K562 (cell line): ENCODE results near the gene PRDM11. TPM values are rescaled to one million over a fixed set of nuclear protein-coding genes. Genes with fewer than 3 reads are reported as not detected.

ENCODE experiments used
- ATAC-seq: fragments of 200-7000 bp; cut with Tn5 transposase; 3 replicates; pipeline ENCODE4 v1.9.1; 2020; ENCODE audit warnings: moderate library complexity
- BruUV-seq: library from RNA; stranded (reverse); fragments of 400-500 nt; replicated peaks from 2 replicates; lab custom pipeline; 2021; lab: Mats Ljungman, UMichigan
- CTCF ChIA-PET: fragments of 300-600 bp; formaldehyde crosslinking; extraction: SDS; loops from one replicate; lab custom pipeline; 2021; ENCODE audit warnings: low intra/inter-chr PET ratio; lab: Yijun Ruan, JAX
- POLR2A ChIA-PET: fragments of 300-600, 350-650 bp; sonication (Branson Sonifier 250); formaldehyde crosslinking; extraction: SDS; loops from one replicate; lab custom pipeline; 2021; ENCODE audit warnings: antibody characterized with exemption, inconsistent platforms; lab: Yijun Ruan, JAX
- DNase-seq, 4 experiments: peaks; one replicate each; pipeline versions ENCODE4 v3.0.0 to v3.0.0-alpha.2; 2011 to 2018; ENCODE audit warnings: low spot score in 3 of 4, mixed read lengths in 3 of 4; ENCODE audit errors: extremely low read depth in 1 of 4
- FAIRE-seq: peaks from 2 replicates; lab custom pipeline; 2011; peaks lifted over from hg19 to GRCh38; lab: Jason Lieb, UNC
- H2AFZ ChIP-seq: 2 replicates; pipeline ENCODE4 v1.6.0; 2011; ENCODE audit warnings: low read depth, low read length, control low read depth, inconsistent platforms
- H3K27ac ChIP-seq: fragments of 200-600 bp; 3 replicates; pipeline ENCODE4 v1.8.0; 2011; ENCODE audit warnings: low read depth, mild to moderate bottlenecking, control low read depth, inconsistent platforms, low read length, moderate library complexity, mixed read lengths; ENCODE audit errors: extremely low read depth
- H3K27me3 ChIP-seq, 2 experiments: fragments of 300-600 bp in 1 of 2; 2 replicates in 1 of 2; 3 replicates in 1 of 2; pipeline versions ENCODE4 v1.6.0 to v1.8.0; 2011; ENCODE audit warnings: inconsistent platforms in 2 of 2, low read length in 2 of 2, mild to moderate bottlenecking in 1 of 2, mixed read lengths in 1 of 2, moderate library complexity in 1 of 2; ENCODE audit not compliant: control insufficient read depth in 2 of 2, insufficient read depth in 2 of 2
- H3K36me3 ChIP-seq: fragments of 300-600 bp; 3 replicates; pipeline ENCODE4 v1.8.0; 2011; ENCODE audit warnings: mild to moderate bottlenecking, low read length, inconsistent platforms; ENCODE audit not compliant: control insufficient read depth, insufficient read depth
- H3K4me1 ChIP-seq, 2 experiments: fragments of 200-600 bp in 1 of 2; replicated peaks in 1 of 2; 2 replicates in 1 of 2; 3 replicates in 1 of 2; pipeline versions ENCODE4 v1.5.1 to v1.8.0; 2011; ENCODE audit warnings: inconsistent platforms in 2 of 2, low read length in 2 of 2, mild to moderate bottlenecking in 1 of 2, mixed read lengths in 1 of 2, moderate library complexity in 1 of 2; ENCODE audit not compliant: control insufficient read depth in 2 of 2, insufficient read depth in 2 of 2
- H3K4me2 ChIP-seq: 2 replicates; pipeline ENCODE4 v1.6.1; 2011; ENCODE audit warnings: low read length, control low read depth, inconsistent platforms, mixed read lengths; ENCODE audit not compliant: insufficient read depth
- H3K4me3 ChIP-seq: fragments of 200-600 bp; sonication (generic), shearing (Covaris generic); 2 replicates; pipeline ENCODE4 v1.5.1; 2016; ENCODE audit warnings: control low read depth, inconsistent platforms
- H3K79me2 ChIP-seq: fragments of 200-600 bp; 3 replicates; pipeline ENCODE4 v1.8.0; 2011; ENCODE audit warnings: low read length, inconsistent platforms; ENCODE audit not compliant: control insufficient read depth, insufficient read depth
- H3K9ac ChIP-seq, 2 experiments: 2 replicates each; pipeline versions ENCODE4 v1.6.0 to v1.6.1; 2011; ENCODE audit warnings: low read depth in 2 of 2, low read length in 2 of 2, control low read depth in 1 of 2, inconsistent platforms in 1 of 2, mild to moderate bottlenecking in 1 of 2, mixed read lengths in 1 of 2; ENCODE audit not compliant: insufficient read depth in 1 of 2
- H3K9me1 ChIP-seq: one replicate; pipeline ENCODE4 v1.6.0; 2011; ENCODE audit warnings: inconsistent platforms, mild to moderate bottlenecking, low read length, moderate library complexity; ENCODE audit not compliant: control insufficient read depth, insufficient read depth
- H3K9me3 ChIP-seq: replicated peaks from 2 replicates; pipeline ENCODE4 v1.5.1; 2011; ENCODE audit warnings: low read depth, low read length, inconsistent platforms; ENCODE audit not compliant: control insufficient read depth, insufficient read depth
- H4K20me1 ChIP-seq: replicated peaks from 2 replicates; pipeline ENCODE4 v1.6.1; 2011; ENCODE audit warnings: low read length, inconsistent platforms, mixed read lengths; ENCODE audit not compliant: control insufficient read depth, insufficient read depth
- HNRNPLL ChIP-seq: fragments of 200-400 bp; formaldehyde crosslinking; IDR thresholded peaks from 2 replicates; pipeline ENCODE4 v1.6.1; 2017; ENCODE audit warnings: low read length, low read depth, mild to moderate bottlenecking; ENCODE audit not compliant: poor library complexity, severe bottlenecking
- NFE2 ChIP-seq: IDR thresholded peaks from 2 replicates; pipeline ENCODE4 v1.6.1; 2014; ENCODE audit warnings: antibody characterized with exemption, low read depth
- RB1 ChIP-seq: fragments of 450-650 bp; IDR thresholded peaks from 2 replicates; pipeline ENCODE4 v1.6.1; 2017; ENCODE audit warnings: low read depth, mild to moderate bottlenecking
- RCOR1 ChIP-seq, 2 experiments: IDR thresholded peaks; 2 replicates each; pipeline ENCODE4 v1.6.1; 2012; ENCODE audit warnings: low read depth in 2 of 2, low read length in 2 of 2, borderline replicate concordance in 1 of 2, improper control_type of control experiment in 1 of 2
- REST ChIP-seq, 2 experiments: fragments of 450-650 bp; formaldehyde crosslinking in 1 of 2; IDR thresholded peaks; 2 replicates each; pipeline versions ENCODE4 v1.4.0 to v1.6.1; 2014 to 2020; ENCODE audit warnings: mild to moderate bottlenecking in 2 of 2, borderline replicate concordance in 1 of 2, low read depth in 1 of 2
- SPI1 ChIP-seq: IDR thresholded peaks from 2 replicates; pipeline ENCODE4 v1.6.1; 2011; ENCODE audit warnings: low read depth, low read length, control low read depth, borderline replicate concordance
- in situ Hi-C: fragments of 300-500 bp; cut with MboI; formaldehyde crosslinking; loops from 4 replicates; pipeline ENCODE4 v1.15.0; 2018; ENCODE audit warnings: inconsistent platforms, mixed read lengths
- intact Hi-C: fragments of 100-400 bp; cut with micrococcal nuclease; formaldehyde crosslinking; loops from 2 replicates; pipeline ENCODE4 v1.14.2; 2022
- polyA plus RNA-seq, 8 experiments: library from polyadenylated mRNA; depleted of rRNA in 4 of 8; stranded (reverse) in 5 of 8; unstranded in 3 of 8; fragments of >200 nt; fragmentation: Nextera tagmentation in 2 of 8; fragmentation: Illumina TruSeq in 1 of 8; extraction: Ambion mirVana in 2 of 8; extraction: Trizol in 1 of 8; gene quantifications; 2 replicates each; pipeline versions ENCODE4 v1.2.1 to v1.2.3, GENCODE V29; 2011 to 2014; ENCODE audit warnings: inconsistent platforms in 1 of 8, missing spikeins in 1 of 8
- total RNA-seq, 7 experiments: library from RNA; depleted of rRNA in 6 of 7; stranded (reverse); fragments of >200 nt in 6 of 7; fragmentation: Illumina TruSeq in 2 of 7; extraction: Trizol in 2 of 7; gene quantifications; 2 replicates each; pipeline versions ENCODE4 v1.2.1 to v1.2.3, GENCODE V29; 2011 to 2021; ENCODE audit warnings: low replicate concordance in 1 of 7

The PRDM11 gene
- total and polyA plus RNA-seq, 9 of the 15 experiments (the other 6 are each of a cell fraction or from before 2014, with no cell fraction given) = 0.01 to 1.1 (median 0.29) TPM

- TF ChIP-seq REST (IDR thresholded peaks at IDR 0.05; ENCODE audit: borderline replicate concordance) (peak; percentile 85), REST (CRISPR knock-in tag; IDR thresholded peaks at IDR 0.05; ENCODE audit: low read depth) (no peak)
Measured at GRCh38 chr11:45110562-45110961, 35.9 kb upstream of the PRDM11 start (continued).

GRCh38 chr11:45113807-45114206 lies 32.6 kb upstream of the PRDM11 start:
- Histone ChIP-seq H3K79me2 (no peaks in the 10 kb centered on the region), H3K27ac (no peak overlapping the region), H3K27me3 (peaks cover 0 to 6% of the 10 kb centered on the region in 2 experiments; a peak in 1 of 5 replicates), H3K4me1 (no peaks in the 10 kb centered on the region), H3K4me3 (no peak overlapping the region), H2AFZ (no peak overlapping the region), H3K9me1 (no peaks in the 10 kb centered on the region), H3K36me3 (no peaks in the 10 kb centered on the region), H3K9me3 (no peaks in the 10 kb centered on the region), H3K4me2 (no peak overlapping the region), H4K20me1 (0 out of 2 replicates have a peak, but pooled peaks cover 3% of the 10 kb centered on the region), H3K9ac (no peak overlapping the region)
- no peak for FAIRE-seq
- ChIA-PET CTCF (no interaction called here), POLR2A (no interaction called here)
- in situ Hi-C loops (loop anchor here (25.0 kb wide), 1 partner anchor 173 kb away; the partner anchor contains the start of gene SYT13), intact Hi-C loops (no loop called here)
- ATAC-seq = no peak
- TF ChIP-seq RCOR1 (IDR thresholded peaks at IDR 0.05; ENCODE audit: borderline replicate concordance in 1 of 2, low read depth in 2 of 2, low read length in 2 of 2) (no peak), RB1 (no peak), NFE2 (no peak), HNRNPLL (no peak), SPI1 (0 out of 2 replicates have a peak, but pooled peaks have one; percentile 28)
- no TSS peak for BruUV-seq
- DNase-seq = no peak
